HCT116 (cell line): Measurements from ENCODE around the gene BYSL. TPM values are rescaled to one million over a fixed set of nuclear protein-coding genes. Genes with fewer than 3 reads are reported as not detected.

ENCODE experiments used
- ATAC-seq: fragments of 200-7000 bp; cut with Tn5 transposase; 2 replicates; pipeline ENCODE4 v1.9.1; 2020; ENCODE audit warnings: mild to moderate bottlenecking, moderate library complexity
- BruUV-seq: library from RNA; stranded (reverse); fragments of 400-500 nt; replicated peaks from 2 replicates; lab custom pipeline; 2021; lab: Mats Ljungman, UMichigan
- CTCF ChIA-PET: fragments of 300-600 bp; sonication (Branson Sonifier 250); formaldehyde crosslinking; loops from one replicate; lab custom pipeline; 2021; ENCODE audit warnings: antibody characterized with exemption; lab: Charles Lee
- POLR2A ChIA-PET: fragments of 300-600, 350-600 bp; sonication (Branson Sonifier 250); formaldehyde crosslinking; loops from one replicate; lab custom pipeline; 2021; ENCODE audit warnings: antibody characterized with exemption; lab: Charles Lee
- RAD21 ChIA-PET, 2 experiments: fragments of 300-600 bp; sonication (Branson Sonifier 250); formaldehyde crosslinking; loops; one replicate each; lab custom pipeline; 2023; ENCODE audit warnings: low total read pairs in 2 of 2; ENCODE audit not compliant: uncharacterized antibody in 2 of 2, unreplicated experiment in 2 of 2, low non-redundant PET in 1 of 2; lab: Charles Lee
- DNase-seq: peaks from one replicate; pipeline ENCODE4 v3.0.0-alpha.2; 2010; ENCODE audit warnings: low read depth, low spot score
- H2AFZ ChIP-seq: fragments of 200-600 bp; shearing (Covaris generic), sonication (generic); 2 replicates; pipeline ENCODE4 v1.6.1; 2017; ENCODE audit warnings: low read depth, mixed run types, mixed read lengths, antibody characterized with exemption, low read length; ENCODE audit not compliant: poor library complexity, severe bottlenecking
- H3K27ac ChIP-seq: 2 replicates; pipeline ENCODE4 v1.5.1; 2012; ENCODE audit warnings: low read depth, low read length
- H3K27me3 ChIP-seq: fragments of 200-600 bp; sonication (generic); 2 replicates; pipeline ENCODE4 v1.6.1; 2016; ENCODE audit warnings: mixed run types, low read length, mixed read lengths; ENCODE audit not compliant: insufficient read depth
- H3K36me3 ChIP-seq, 2 experiments: fragments of 200-500 bp in 1 of 2; fragments of 200-600 bp in 1 of 2; sonication (Bioruptor generic) in 1 of 2; sonication (generic) in 1 of 2; 2 replicates each; pipeline versions ENCODE4 v1.5.1 to v1.6.1; 2014 to 2016; ENCODE audit warnings: low read length in 2 of 2, inconsistent platforms in 1 of 2, mixed read lengths in 1 of 2, mixed run types in 1 of 2; ENCODE audit not compliant: insufficient read depth in 2 of 2, control insufficient read depth in 1 of 2
- H3K4me1 ChIP-seq, 2 experiments: fragments of 200-600 bp in 1 of 2; sonication (generic) in 1 of 2; 2 replicates each; pipeline versions ENCODE4 v1.5.1 to v1.6.1; 2012 to 2017; ENCODE audit warnings: low read length in 2 of 2, inconsistent platforms in 1 of 2, mild to moderate bottlenecking in 1 of 2, mixed read lengths in 1 of 2, mixed run types in 1 of 2, moderate library complexity in 1 of 2; ENCODE audit not compliant: insufficient read depth in 2 of 2, control insufficient read depth in 1 of 2
- H3K4me2 ChIP-seq: fragments of 200-600 bp; sonication (generic); 2 replicates; pipeline ENCODE4 v1.6.1; 2017; ENCODE audit warnings: mixed run types, low read length, mixed read lengths
- H3K4me3 ChIP-seq, 2 experiments: fragments of 200-600 bp in 1 of 2; sonication (generic) in 1 of 2; replicated peaks in 1 of 2; 2 replicates each; pipeline ENCODE4 v1.5.1; 2011 to 2016; ENCODE audit warnings: low read length in 2 of 2, control low read depth in 1 of 2, low read depth in 1 of 2, mild to moderate bottlenecking in 1 of 2, mixed read lengths in 1 of 2, mixed run types in 1 of 2
- H3K79me2 ChIP-seq: fragments of 200-600 bp; sonication (generic); 2 replicates; pipeline ENCODE4 v1.6.1; 2017; ENCODE audit warnings: mild to moderate bottlenecking, mixed run types, low read length, moderate library complexity, mixed read lengths; ENCODE audit not compliant: insufficient read depth
- H3K9ac ChIP-seq: fragments of 200-600 bp; sonication (generic); 2 replicates; pipeline ENCODE4 v1.6.1; 2016; ENCODE audit warnings: low read length, mixed read lengths
- H3K9me2 ChIP-seq: fragments of 200-600 bp; sonication (generic), shearing (Covaris generic); 2 replicates; pipeline ENCODE4 v1.6.1; 2017; ENCODE audit warnings: mixed run types, mild to moderate bottlenecking, moderate library complexity; ENCODE audit not compliant: insufficient read depth
- H3K9me3 ChIP-seq, 2 experiments: fragments of 200-500 bp in 1 of 2; fragments of 200-600 bp in 1 of 2; sonication (Bioruptor generic) in 1 of 2; sonication (generic) in 1 of 2; 2 replicates each; pipeline ENCODE4 v1.6.1; 2014 to 2017; ENCODE audit warnings: low read length in 2 of 2, mixed read lengths in 2 of 2, inconsistent platforms in 1 of 2, low read depth in 1 of 2, mild to moderate bottlenecking in 1 of 2, mixed run types in 1 of 2, moderate library complexity in 1 of 2; ENCODE audit not compliant: control insufficient read depth in 1 of 2, insufficient read depth in 1 of 2
- H4K20me1 ChIP-seq: fragments of 200-600 bp; sonication (generic), shearing (Covaris generic); 2 replicates; pipeline ENCODE4 v1.6.1; 2017; ENCODE audit warnings: mixed run types, mild to moderate bottlenecking, moderate library complexity; ENCODE audit not compliant: insufficient read depth
- ATF3 ChIP-seq: IDR thresholded peaks from 2 replicates; pipeline ENCODE4 v1.6.1; 2012
- CEBPB ChIP-seq: IDR thresholded peaks from 2 replicates; pipeline ENCODE4 v1.6.1; 2012; ENCODE audit warnings: low read depth
- EGR1 ChIP-seq: IDR thresholded peaks from 2 replicates; pipeline ENCODE4 v1.6.1; 2012; ENCODE audit warnings: low read depth
- ELF1 ChIP-seq: IDR thresholded peaks from 2 replicates; pipeline ENCODE4 v1.6.1; 2012; ENCODE audit warnings: low read depth, borderline replicate concordance
- EZH2 ChIP-seq: fragments of 200-600 bp; sonication (generic); IDR thresholded peaks from 2 replicates; pipeline ENCODE4 v1.6.1; 2017; ENCODE audit warnings: antibody characterized with exemption, mixed run types
- JUND ChIP-seq: IDR thresholded peaks from 2 replicates; pipeline ENCODE4 v1.6.1; 2012
- POLR2AphosphoS5 ChIP-seq: IDR thresholded peaks from 2 replicates; pipeline ENCODE4 v1.6.1; 2011; ENCODE audit warnings: mild to moderate bottlenecking, low read depth, low read length, moderate library complexity
- RAD21 ChIP-seq: IDR thresholded peaks from 2 replicates; pipeline ENCODE4 v1.6.1; 2012; ENCODE audit warnings: low read depth, mild to moderate bottlenecking
- SP1 ChIP-seq: IDR thresholded peaks from 2 replicates; pipeline ENCODE4 v1.6.1; 2012; ENCODE audit warnings: low read depth
- SRF ChIP-seq: IDR thresholded peaks from 2 replicates; pipeline ENCODE4 v1.6.1; 2012; ENCODE audit warnings: low read depth
- TCF7L2 ChIP-seq: IDR thresholded peaks from 2 replicates; pipeline ENCODE4 v1.7.0; 2011; ENCODE audit warnings: borderline replicate concordance, inconsistent platforms; ENCODE audit not compliant: insufficient read depth, insufficient read length; ENCODE audit errors: extremely low read depth
- ZFX ChIP-seq: fragments of 450-650 bp; IDR thresholded peaks from 2 replicates; pipeline ENCODE4 v1.6.1; 2017
- ZNF274 ChIP-seq: fragments of 200-500 bp; sonication (Bioruptor generic); IDR thresholded peaks from 2 replicates; pipeline ENCODE4 v1.6.1; 2014; ENCODE audit warnings: mild to moderate bottlenecking, low read depth, low read length, inconsistent platforms
- intact Hi-C: fragments of 100-400 bp; cut with micrococcal nuclease; formaldehyde crosslinking; loops from 2 replicates; pipeline ENCODE4 v1.10.0; 2022
- total RNA-seq: library from RNA; stranded (reverse); gene quantifications from one replicate; pipeline ENCODE4 v1.2.1, GENCODE V29; 2021; ENCODE audit not compliant: unreplicated experiment
- TF ChIP-seq, protein P1 (sequence below): IDR thresholded peaks from 2 replicates; pipeline ENCODE4 v1.6.1; 2012; ENCODE audit warnings: low read depth

The BYSL gene
- total RNA-seq, 1 experiment from 2014 or later: 55.7 TPM

- ChIA-PET POLR2A (no interaction called here), RAD21 (no interaction called here), CTCF (no interaction called here)
- no peak for TF ChIP-seq ATF3
- no peak for TF ChIP-seq POLR2AphosphoS5
- no peak for TF ChIP-seq EGR1
- TF ChIP-seq ZNF274: no peak
- TF ChIP-seq ZFX: no peak
- TF ChIP-seq CEBPB: no peak
- no peak for TF ChIP-seq RAD21
- TF ChIP-seq SP1: no peak
- TF ChIP-seq SRF: no peak
- no peak for TF ChIP-seq EZH2
- TF ChIP-seq, protein P1, sequence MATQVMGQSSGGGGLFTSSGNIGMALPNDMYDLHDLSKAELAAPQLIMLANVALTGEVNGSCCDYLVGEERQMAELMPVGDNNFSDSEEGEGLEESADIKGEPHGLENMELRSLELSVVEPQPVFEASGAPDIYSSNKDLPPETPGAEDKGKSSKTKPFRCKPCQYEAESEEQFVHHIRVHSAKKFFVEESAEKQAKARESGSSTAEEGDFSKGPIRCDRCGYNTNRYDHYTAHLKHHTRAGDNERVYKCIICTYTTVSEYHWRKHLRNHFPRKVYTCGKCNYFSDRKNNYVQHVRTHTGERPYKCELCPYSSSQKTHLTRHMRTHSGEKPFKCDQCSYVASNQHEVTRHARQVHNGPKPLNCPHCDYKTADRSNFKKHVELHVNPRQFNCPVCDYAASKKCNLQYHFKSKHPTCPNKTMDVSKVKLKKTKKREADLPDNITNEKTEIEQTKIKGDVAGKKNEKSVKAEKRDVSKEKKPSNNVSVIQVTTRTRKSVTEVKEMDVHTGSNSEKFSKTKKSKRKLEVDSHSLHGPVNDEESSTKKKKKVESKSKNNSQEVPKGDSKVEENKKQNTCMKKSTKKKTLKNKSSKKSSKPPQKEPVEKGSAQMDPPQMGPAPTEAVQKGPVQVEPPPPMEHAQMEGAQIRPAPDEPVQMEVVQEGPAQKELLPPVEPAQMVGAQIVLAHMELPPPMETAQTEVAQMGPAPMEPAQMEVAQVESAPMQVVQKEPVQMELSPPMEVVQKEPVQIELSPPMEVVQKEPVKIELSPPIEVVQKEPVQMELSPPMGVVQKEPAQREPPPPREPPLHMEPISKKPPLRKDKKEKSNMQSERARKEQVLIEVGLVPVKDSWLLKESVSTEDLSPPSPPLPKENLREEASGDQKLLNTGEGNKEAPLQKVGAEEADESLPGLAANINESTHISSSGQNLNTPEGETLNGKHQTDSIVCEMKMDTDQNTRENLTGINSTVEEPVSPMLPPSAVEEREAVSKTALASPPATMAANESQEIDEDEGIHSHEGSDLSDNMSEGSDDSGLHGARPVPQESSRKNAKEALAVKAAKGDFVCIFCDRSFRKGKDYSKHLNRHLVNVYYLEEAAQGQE: no peak
- no peak for TF ChIP-seq TCF7L2
- no peak for TF ChIP-seq JUND
- no peak for TF ChIP-seq ELF1
- no TSS peak for BruUV-seq
- intact Hi-C loops: no loop called here
- Histone ChIP-seq H3K4me1 (peaks cover 9 to 22% of the 10 kb centered on the region in 2 experiments), H3K4me2 (no peak overlapping the region), H3K9me2 (no peaks in the 10 kb centered on the region), H3K36me3 (no peaks in the 10 kb centered on the region), H3K4me3 (no peak overlapping the region), H2AFZ (no peak overlapping the region), H3K9me3 (no peaks in the 10 kb centered on the region), H3K79me2 (no peaks in the 10 kb centered on the region), H3K9ac (no peak overlapping the region), H3K27ac (no peak overlapping the region), H4K20me1 (no peaks in the 10 kb centered on the region), H3K27me3 (no peaks in the 10 kb centered on the region)
- ATAC-seq: no peak
- no peak for DNase-seq
Observed at GRCh38 chr6:41974281-41974825, 53.1 kb downstream of the BYSL start.
